Osteoblast (primary cell): ENCODE data around the gene PLXNA4. TPM values are rescaled to one million over a fixed set of nuclear protein-coding genes. Genes with fewer than 3 reads are reported as not detected.

Source experiments
- DNase-seq: peaks from one replicate; pipeline ENCODE4 v3.0.0; 2011; ENCODE audit warnings: low spot score, mixed read lengths; ENCODE audit not compliant: insufficient read length; ENCODE audit errors: missing footprints
- H2AFZ ChIP-seq: 2 replicates; pipeline ENCODE4 v1.6.0; 2011; ENCODE audit warnings: mild to moderate bottlenecking, low read length
- H3K27ac ChIP-seq: 2 replicates; pipeline ENCODE4 v1.5.1; 2011; ENCODE audit warnings: mild to moderate bottlenecking, low read depth, low read length, moderate library complexity
- H3K27me3 ChIP-seq: 2 replicates; pipeline ENCODE4 v1.6.0; 2012; ENCODE audit warnings: mild to moderate bottlenecking, control low read depth, inconsistent platforms, low read length, moderate library complexity; ENCODE audit not compliant: insufficient read depth
- H3K36me3 ChIP-seq: 2 replicates; pipeline ENCODE4 v1.5.1; 2011; ENCODE audit warnings: mild to moderate bottlenecking, low read length, control low read depth, moderate library complexity; ENCODE audit not compliant: insufficient read depth
- H3K4me1 ChIP-seq: 2 replicates; pipeline ENCODE4 v1.5.1; 2011; ENCODE audit warnings: mild to moderate bottlenecking, low read length, control low read depth, moderate library complexity; ENCODE audit not compliant: insufficient read depth
- H3K4me2 ChIP-seq: 2 replicates; pipeline ENCODE4 v1.6.0; 2011; ENCODE audit warnings: mild to moderate bottlenecking, low read length; ENCODE audit not compliant: insufficient read depth
- H3K4me3 ChIP-seq: fragments of 200-600 bp; sonication (generic); 3 replicates; pipeline ENCODE4 v1.5.1; 2012; ENCODE audit warnings: mild to moderate bottlenecking, low read length, inconsistent platforms; ENCODE audit not compliant: insufficient read depth
- H3K79me2 ChIP-seq: 2 replicates; pipeline ENCODE4 v1.6.0; 2012; ENCODE audit warnings: mild to moderate bottlenecking, low read length, control low read depth, inconsistent platforms; ENCODE audit not compliant: insufficient read depth
- H3K9me3 ChIP-seq: 2 replicates; pipeline ENCODE4 v1.5.1; 2011; ENCODE audit warnings: low read depth, low read length, control low read depth
- H4K20me1 ChIP-seq: 2 replicates; pipeline ENCODE4 v1.6.0; 2012; ENCODE audit warnings: mild to moderate bottlenecking, low read length, control low read depth; ENCODE audit not compliant: insufficient read depth
- CTCF ChIP-seq: IDR thresholded peaks from 2 replicates; pipeline ENCODE4 v1.5.1; 2011; ENCODE audit warnings: mild to moderate bottlenecking, low read depth, low read length, moderate library complexity; ENCODE audit errors: extremely low read depth
- total RNA-seq: library from RNA; depleted of rRNA; stranded (reverse); fragments of >200 nt; gene quantifications from 2 replicates; pipeline ENCODE4 v1.2.3, GENCODE V29; 2012

Gene PLXNA4
- total RNA-seq, 1 donor: 4.3 TPM

GRCh38 chr7:132300599-132301277 lies 275.5 kb downstream of the PLXNA4 start:
- no peaks in the 10 kb centered on the region for H3K27me3 ChIP-seq
- H3K36me3 ChIP-seq: no peaks in the 10 kb centered on the region
- H2AFZ ChIP-seq: no peak overlapping the region
- TF ChIP-seq CTCF: no peak
- no peak overlapping the region for H3K27ac ChIP-seq
- H3K4me3 ChIP-seq: no peak overlapping the region
- H3K9me3 ChIP-seq: no peaks in the 10 kb centered on the region
- DNase-seq: no peak
- no peaks in the 10 kb centered on the region for H3K79me2 ChIP-seq
- H3K4me1 ChIP-seq: peaks cover 8% of the 10 kb centered on the region
- no peak overlapping the region for H3K4me2 ChIP-seq
- no peaks in the 10 kb centered on the region for H4K20me1 ChIP-seq

GRCh38 chr7:132298790-132299189 lies 277.5 kb downstream of the PLXNA4 start:
- no peak for TF ChIP-seq CTCF
- Histone ChIP-seq H3K4me3 (no peak overlapping the region), H3K27ac (no peak overlapping the region), H3K27me3 (no peaks in the 10 kb centered on the region), H4K20me1 (no peaks in the 10 kb centered on the region), H3K4me1 (peaks cover 8% of the 10 kb centered on the region), H3K4me2 (peak overlapping the region; percentile 31), H3K36me3 (no peaks in the 10 kb centered on the region), H2AFZ (no peak overlapping the region), H3K79me2 (no peaks in the 10 kb centered on the region), H3K9me3 (no peaks in the 10 kb centered on the region)
- DNase-seq: no peak

GRCh38 chr7:132296820-132297219 lies 279.4 kb downstream of the PLXNA4 start:
- Histone ChIP-seq H2AFZ (no peak overlapping the region), H3K4me1 (peaks cover 15% of the 10 kb centered on the region), H3K4me3 (no peak overlapping the region), H3K36me3 (no peaks in the 10 kb centered on the region), H3K79me2 (no peaks in the 10 kb centered on the region), H3K27me3 (no peaks in the 10 kb centered on the region), H3K9me3 (no peaks in the 10 kb centered on the region), H3K27ac (no peak overlapping the region), H3K4me2 (no peak overlapping the region), H4K20me1 (no peaks in the 10 kb centered on the region)
- DNase-seq: no peak
- no peak for TF ChIP-seq CTCF

- DNase-seq: no peak
- Histone ChIP-seq H3K27me3 (no peaks in the 10 kb centered on the region), H3K4me1 (peaks cover 15% of the 10 kb centered on the region), H3K9me3 (no peaks in the 10 kb centered on the region), H4K20me1 (no peaks in the 10 kb centered on the region), H3K36me3 (no peaks in the 10 kb centered on the region), H3K27ac (no peak overlapping the region), H2AFZ (no peak overlapping the region), H3K79me2 (no peaks in the 10 kb centered on the region), H3K4me3 (no peak overlapping the region), H3K4me2 (no peak overlapping the region)
- no peak for TF ChIP-seq CTCF
Observed at GRCh38 chr7:132295175-132295574, 281.1 kb downstream of the PLXNA4 start.
